Measurements from ENCODE around the gene S100A8. TPM values are rescaled to one million over a fixed set of nuclear protein-coding genes. Genes with fewer than 3 reads are reported as not detected.

S100A8 gene
- total RNA-seq, 1 experiment from 2014 or later: not detected

DNA sequence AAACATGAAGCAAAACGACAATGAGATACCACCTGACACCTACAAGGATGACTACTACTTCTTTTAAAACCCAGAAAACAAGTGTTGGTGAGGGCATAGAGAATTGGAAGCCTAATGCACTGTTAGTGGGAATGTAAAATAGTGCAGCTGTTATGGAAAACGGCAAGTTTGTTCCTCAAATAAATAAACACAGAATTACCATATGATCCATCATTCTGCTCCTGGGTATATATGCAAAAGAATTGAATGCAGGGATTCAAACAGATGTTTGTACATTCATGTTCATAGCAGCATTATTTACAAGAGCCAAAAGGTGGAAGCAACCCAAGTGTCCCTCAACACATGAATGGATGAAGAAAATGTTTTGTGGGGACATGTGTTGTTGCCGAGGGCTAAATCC lies 1.4 kb upstream of the S100A8 start:
- CTCF ChIA-PET: no interaction called here
- no peak overlapping the region for H3K4me3 Mint-ChIP-seq (ENCODE audit: unreplicated experiment)
- H3K4me1 ChIP-seq: no peaks in the 10 kb centered on the region
- BruUV-seq (replicated peaks): no TSS peak
- H3K36me3 ChIP-seq (ENCODE audit: control insufficient read depth, insufficient read depth, low read length): no peaks in the 10 kb centered on the region
- intact Hi-C loops (cut with micrococcal nuclease; ENCODE audit: unreplicated experiment): no loop called here
- H3K4me3 ChIP-seq (ENCODE audit: low read depth, low read length): no peak overlapping the region
- no peaks in the 10 kb centered on the region for H3K36me3 Mint-ChIP-seq (ENCODE audit: insufficient read depth, unreplicated experiment)
- H3K27me3 Mint-ChIP-seq (ENCODE audit: insufficient read depth, unreplicated experiment): peaks cover 19% of the 10 kb centered on the region
- POLR2A ChIA-PET: no interaction called here
- no peak overlapping the region for H3K27ac Mint-ChIP-seq (ENCODE audit: unreplicated experiment)
- no peak for DNase-seq
- no peaks in the 10 kb centered on the region for H3K9me3 ChIP-seq
- H3K4me1 Mint-ChIP-seq (ENCODE audit: low read depth, unreplicated experiment): peaks cover 4% of the 10 kb centered on the region
- TF ChIP-seq, protein P1, sequence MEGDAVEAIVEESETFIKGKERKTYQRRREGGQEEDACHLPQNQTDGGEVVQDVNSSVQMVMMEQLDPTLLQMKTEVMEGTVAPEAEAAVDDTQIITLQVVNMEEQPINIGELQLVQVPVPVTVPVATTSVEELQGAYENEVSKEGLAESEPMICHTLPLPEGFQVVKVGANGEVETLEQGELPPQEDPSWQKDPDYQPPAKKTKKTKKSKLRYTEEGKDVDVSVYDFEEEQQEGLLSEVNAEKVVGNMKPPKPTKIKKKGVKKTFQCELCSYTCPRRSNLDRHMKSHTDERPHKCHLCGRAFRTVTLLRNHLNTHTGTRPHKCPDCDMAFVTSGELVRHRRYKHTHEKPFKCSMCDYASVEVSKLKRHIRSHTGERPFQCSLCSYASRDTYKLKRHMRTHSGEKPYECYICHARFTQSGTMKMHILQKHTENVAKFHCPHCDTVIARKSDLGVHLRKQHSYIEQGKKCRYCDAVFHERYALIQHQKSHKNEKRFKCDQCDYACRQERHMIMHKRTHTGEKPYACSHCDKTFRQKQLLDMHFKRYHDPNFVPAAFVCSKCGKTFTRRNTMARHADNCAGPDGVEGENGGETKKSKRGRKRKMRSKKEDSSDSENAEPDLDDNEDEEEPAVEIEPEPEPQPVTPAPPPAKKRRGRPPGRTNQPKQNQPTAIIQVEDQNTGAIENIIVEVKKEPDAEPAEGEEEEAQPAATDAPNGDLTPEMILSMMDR (IDR thresholded peaks at IDR 0.05; ENCODE audit: insufficient read depth in 1 of 2, low read depth in 1 of 2, low read length in 1 of 2, severe bottlenecking in 1 of 2, unreplicated experiment in 1 of 2): no peak
- no peaks in the 10 kb centered on the region for H3K27me3 ChIP-seq (replicated peaks; ENCODE audit: control insufficient read depth, insufficient read depth, low read length)
- H3K9me3 Mint-ChIP-seq (ENCODE audit: unreplicated experiment): no peaks in the 10 kb centered on the region

DNA sequence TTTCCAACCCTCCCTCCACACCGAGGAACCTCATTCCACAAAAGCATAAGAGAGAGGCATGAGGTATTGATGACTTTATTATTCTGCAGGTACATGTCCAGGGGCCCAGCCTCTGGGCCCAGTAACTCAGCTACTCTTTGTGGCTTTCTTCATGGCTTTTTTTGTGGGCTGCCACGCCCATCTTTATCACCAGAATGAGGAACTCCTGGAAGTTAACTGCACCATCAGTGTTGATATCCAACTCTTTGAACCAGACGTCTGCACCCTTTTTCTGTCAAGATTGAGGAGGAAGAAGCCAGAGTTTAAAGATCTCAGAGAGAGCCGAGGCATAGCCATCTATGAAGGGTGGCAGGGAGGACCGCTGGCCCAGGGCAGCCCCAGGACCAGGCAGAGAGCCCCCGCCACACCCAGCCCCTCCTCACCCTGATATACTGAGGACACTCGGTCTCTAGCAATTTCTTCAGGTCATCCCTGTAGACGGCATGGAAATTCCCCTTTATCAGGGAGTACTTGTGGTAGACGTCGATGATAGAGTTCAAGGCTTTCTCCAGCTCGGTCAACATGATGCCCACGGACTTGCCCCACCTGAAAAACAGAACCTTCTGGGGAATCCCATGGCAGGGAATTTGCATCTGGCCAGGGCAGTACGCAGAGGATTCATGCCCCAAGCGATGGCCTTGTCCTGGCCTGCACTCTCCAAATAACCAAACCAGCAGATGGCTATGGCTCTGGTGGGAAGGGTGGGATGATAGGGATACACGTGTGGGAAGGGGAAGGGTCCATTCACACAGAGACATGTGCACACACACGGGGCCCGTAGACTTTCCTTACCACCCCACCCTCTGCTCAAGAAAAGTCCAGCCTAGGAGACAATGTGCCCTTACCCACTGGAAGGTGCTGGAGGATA lies 647 bp downstream of the S100A8 start:
- Histone ChIP-seq H3K9me3 (no peaks in the 10 kb centered on the region), H3K36me3 (ENCODE audit: control insufficient read depth, insufficient read depth, low read length) (no peaks in the 10 kb centered on the region), H3K4me3 (ENCODE audit: low read depth, low read length) (no peak overlapping the region), H3K27me3 (replicated peaks; ENCODE audit: control insufficient read depth, insufficient read depth, low read length) (no peaks in the 10 kb centered on the region; the same call in 1 of the 2 replicates), H3K4me1 (no peaks in the 10 kb centered on the region)
- Mint-ChIP-seq H3K4me3 (ENCODE audit: unreplicated experiment) (no peak overlapping the region), H3K36me3 (ENCODE audit: insufficient read depth, unreplicated experiment) (no peaks in the 10 kb centered on the region), H3K9me3 (ENCODE audit: unreplicated experiment) (no peaks in the 10 kb centered on the region), H3K4me1 (ENCODE audit: low read depth, unreplicated experiment) (no peaks in the 10 kb centered on the region), H3K27me3 (ENCODE audit: insufficient read depth, unreplicated experiment) (peaks cover 16% of the 10 kb centered on the region), H3K27ac (ENCODE audit: unreplicated experiment) (no peak overlapping the region)
- TF ChIP-seq, protein P1 (IDR thresholded peaks at IDR 0.05; ENCODE audit: insufficient read depth in 1 of 2, low read depth in 1 of 2, low read length in 1 of 2, severe bottlenecking in 1 of 2, unreplicated experiment in 1 of 2): no peak
- no TSS peak for BruUV-seq (replicated peaks)
- ChIA-PET CTCF (no interaction called here), POLR2A (no interaction called here)
- intact Hi-C loops (cut with micrococcal nuclease; ENCODE audit: unreplicated experiment): no loop called here
- DNase-seq: no peak

DNA sequence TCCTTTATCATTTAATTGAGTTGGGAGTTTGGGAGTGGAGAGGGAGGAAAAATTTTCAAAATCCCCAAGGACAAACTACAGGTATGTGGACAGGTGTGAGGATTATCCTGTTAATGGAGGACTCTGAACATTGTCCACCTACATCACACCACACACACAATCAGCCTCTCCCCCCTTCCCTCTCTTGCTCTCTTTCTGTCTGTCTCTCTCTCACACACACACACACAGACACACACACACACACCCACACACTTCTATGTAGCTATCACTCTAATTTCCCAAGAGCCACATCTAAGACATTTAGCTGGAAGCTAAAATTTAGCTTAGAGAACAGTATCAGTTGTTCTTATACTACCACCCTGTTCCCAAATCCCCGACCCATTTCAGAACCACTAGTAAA lies 1.5 kb downstream of the S100A8 start:
- H3K4me1 Mint-ChIP-seq (ENCODE audit: low read depth, unreplicated experiment): no peaks in the 10 kb centered on the region
- H3K27ac Mint-ChIP-seq (ENCODE audit: unreplicated experiment): no peak overlapping the region
- no peak overlapping the region for H3K4me3 Mint-ChIP-seq (ENCODE audit: unreplicated experiment)
- POLR2A ChIA-PET: no interaction called here
- TF ChIP-seq, protein P1 (IDR thresholded peaks at IDR 0.05; ENCODE audit: insufficient read depth in 1 of 2, low read depth in 1 of 2, low read length in 1 of 2, severe bottlenecking in 1 of 2, unreplicated experiment in 1 of 2): no peak
- DNase-seq: no peak
- Histone ChIP-seq H3K27me3 (replicated peaks; ENCODE audit: control insufficient read depth, insufficient read depth, low read length) (no peaks in the 10 kb centered on the region; the same call in 1 of the 2 replicates), H3K36me3 (ENCODE audit: control insufficient read depth, insufficient read depth, low read length) (no peaks in the 10 kb centered on the region), H3K4me3 (ENCODE audit: low read depth, low read length) (no peak overlapping the region), H3K9me3 (no peaks in the 10 kb centered on the region), H3K4me1 (no peaks in the 10 kb centered on the region)
- peaks cover 14% of the 10 kb centered on the region for H3K27me3 Mint-ChIP-seq (ENCODE audit: insufficient read depth, unreplicated experiment)
- CTCF ChIA-PET: no interaction called here
- BruUV-seq (replicated peaks): no TSS peak
- H3K36me3 Mint-ChIP-seq (ENCODE audit: insufficient read depth, unreplicated experiment): no peaks in the 10 kb centered on the region
- intact Hi-C loops (cut with micrococcal nuclease; ENCODE audit: unreplicated experiment): no loop called here
- H3K9me3 Mint-ChIP-seq (ENCODE audit: unreplicated experiment): no peaks in the 10 kb centered on the region

Measured in Caco-2 (cell line).